ENCODE results near the gene PAQR9.

DNA sequence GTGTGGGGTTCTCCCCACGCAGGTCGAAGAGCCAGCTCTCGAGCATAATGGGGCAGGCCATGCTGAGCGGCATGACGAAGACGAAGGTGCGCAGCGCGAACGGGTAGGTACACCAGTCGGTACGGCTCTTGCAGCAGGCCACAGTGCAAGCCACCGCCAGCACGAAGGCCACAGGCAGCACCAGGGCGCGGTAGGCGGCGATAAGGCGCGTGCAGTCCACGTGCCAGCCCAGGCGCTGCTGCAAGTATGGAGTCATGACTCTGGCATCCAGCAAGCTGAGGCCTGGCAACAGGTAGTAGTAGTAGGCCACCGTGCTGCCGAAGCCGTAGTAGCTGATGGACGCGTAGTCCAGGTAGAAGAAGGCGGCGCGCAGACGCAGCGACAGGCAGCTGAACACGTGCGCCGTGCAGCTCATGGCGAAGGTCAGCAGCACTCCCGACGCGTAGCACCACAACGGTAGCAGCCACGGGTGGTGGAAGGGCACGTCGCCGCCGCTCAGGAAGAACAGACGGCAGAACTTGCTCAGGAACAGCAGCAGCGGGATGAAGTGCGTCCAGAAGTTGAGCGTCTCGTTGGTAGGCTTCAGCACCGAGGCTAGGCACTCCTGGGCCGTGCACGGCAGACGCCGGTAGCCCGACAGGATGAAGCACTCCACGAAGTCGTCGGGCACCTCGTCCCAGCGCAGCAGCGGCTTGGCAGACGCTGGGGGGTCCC is 797 bp downstream of the PAQR9 start:
- TF ChIP-seq CTCF (IDR thresholded peaks at IDR 0.05 in 4 of 5, conservative IDR thresholded peaks at IDR 0.05 in 1 of 5): no peak
- no peak for TF ChIP-seq POLR2A (IDR thresholded peaks at IDR 0.05)
